ENCODE data around the gene RBM17. TPM values are rescaled to one million over a fixed set of nuclear protein-coding genes. Genes with fewer than 3 reads are reported as not detected.
A peak's percentile ranks its signal among the peaks of the same experiment; 100 is the strongest.

The RBM17 gene
- total RNA-seq, 1 experiment from 2014 or later = 160 TPM

DNA sequence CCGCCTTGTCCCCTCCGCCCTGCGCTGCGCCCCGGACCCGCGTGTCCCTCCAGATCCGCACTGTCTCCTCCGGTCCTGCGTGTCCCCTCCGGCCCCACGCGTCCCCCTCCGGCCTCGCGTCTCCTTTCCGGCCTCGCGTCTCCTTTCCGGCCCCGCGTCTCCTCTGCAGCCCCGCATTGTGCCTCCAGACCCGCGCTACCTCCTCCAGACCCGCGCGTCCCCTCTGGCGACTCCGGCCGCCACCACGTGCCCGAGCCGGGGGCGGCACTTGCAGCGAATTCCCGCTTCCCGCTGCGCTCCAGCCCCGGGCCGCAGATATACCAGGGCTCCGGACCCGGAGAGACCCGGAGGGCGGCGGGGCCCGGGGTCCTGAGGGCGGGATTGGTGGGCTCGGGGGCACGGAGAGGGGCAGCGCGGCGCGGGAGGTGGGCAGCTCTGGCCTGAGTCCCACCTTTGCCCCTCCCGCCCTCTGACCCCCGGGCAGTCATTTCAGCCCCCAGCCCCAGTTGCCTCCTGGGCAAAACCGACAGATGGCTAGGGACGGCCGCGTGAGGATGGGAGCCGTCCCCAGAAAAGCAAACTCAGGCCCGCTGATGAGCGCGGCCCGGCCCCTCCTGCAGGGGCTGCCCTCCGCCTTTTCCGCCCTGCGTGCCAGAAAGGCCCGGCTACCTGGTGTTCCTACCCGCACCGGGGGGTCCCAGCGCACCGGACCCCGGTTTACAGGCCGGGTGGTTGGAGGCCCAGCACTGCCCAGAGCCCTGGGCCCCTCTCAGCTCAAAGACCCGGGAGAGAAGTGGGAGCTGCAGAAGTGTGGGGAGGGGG lies 56.5 kb downstream of the RBM17 start (continued):
- TF ChIP-seq, protein P1, sequence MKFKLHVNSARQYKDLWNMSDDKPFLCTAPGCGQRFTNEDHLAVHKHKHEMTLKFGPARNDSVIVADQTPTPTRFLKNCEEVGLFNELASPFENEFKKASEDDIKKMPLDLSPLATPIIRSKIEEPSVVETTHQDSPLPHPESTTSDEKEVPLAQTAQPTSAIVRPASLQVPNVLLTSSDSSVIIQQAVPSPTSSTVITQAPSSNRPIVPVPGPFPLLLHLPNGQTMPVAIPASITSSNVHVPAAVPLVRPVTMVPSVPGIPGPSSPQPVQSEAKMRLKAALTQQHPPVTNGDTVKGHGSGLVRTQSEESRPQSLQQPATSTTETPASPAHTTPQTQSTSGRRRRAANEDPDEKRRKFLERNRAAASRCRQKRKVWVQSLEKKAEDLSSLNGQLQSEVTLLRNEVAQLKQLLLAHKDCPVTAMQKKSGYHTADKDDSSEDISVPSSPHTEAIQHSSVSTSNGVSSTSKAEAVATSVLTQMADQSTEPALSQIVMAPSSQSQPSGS (CRISPR knock-in tag; IDR thresholded peaks at IDR 0.05; ENCODE audit: borderline replicate concordance, low read depth) = 0 out of 2 replicates have a peak, but pooled peaks have one; percentile 8
- TF ChIP-seq, protein P2, sequence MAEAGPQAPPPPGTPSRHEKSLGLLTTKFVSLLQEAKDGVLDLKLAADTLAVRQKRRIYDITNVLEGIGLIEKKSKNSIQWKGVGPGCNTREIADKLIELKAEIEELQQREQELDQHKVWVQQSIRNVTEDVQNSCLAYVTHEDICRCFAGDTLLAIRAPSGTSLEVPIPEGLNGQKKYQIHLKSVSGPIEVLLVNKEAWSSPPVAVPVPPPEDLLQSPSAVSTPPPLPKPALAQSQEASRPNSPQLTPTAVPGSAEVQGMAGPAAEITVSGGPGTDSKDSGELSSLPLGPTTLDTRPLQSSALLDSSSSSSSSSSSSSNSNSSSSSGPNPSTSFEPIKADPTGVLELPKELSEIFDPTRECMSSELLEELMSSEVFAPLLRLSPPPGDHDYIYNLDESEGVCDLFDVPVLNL (CRISPR knock-in tag; IDR thresholded peaks at IDR 0.05; ENCODE audit: borderline replicate concordance, low read depth) = no peak
- TF ChIP-seq MYBL2 (CRISPR knock-in tag; IDR thresholded peaks at IDR 0.05) = peak; percentile 78; the same call in 1 of the 2 replicates
- no peak for TF ChIP-seq RORB (CRISPR knock-in tag; IDR thresholded peaks at IDR 0.05)
- TF ChIP-seq, protein P3, sequence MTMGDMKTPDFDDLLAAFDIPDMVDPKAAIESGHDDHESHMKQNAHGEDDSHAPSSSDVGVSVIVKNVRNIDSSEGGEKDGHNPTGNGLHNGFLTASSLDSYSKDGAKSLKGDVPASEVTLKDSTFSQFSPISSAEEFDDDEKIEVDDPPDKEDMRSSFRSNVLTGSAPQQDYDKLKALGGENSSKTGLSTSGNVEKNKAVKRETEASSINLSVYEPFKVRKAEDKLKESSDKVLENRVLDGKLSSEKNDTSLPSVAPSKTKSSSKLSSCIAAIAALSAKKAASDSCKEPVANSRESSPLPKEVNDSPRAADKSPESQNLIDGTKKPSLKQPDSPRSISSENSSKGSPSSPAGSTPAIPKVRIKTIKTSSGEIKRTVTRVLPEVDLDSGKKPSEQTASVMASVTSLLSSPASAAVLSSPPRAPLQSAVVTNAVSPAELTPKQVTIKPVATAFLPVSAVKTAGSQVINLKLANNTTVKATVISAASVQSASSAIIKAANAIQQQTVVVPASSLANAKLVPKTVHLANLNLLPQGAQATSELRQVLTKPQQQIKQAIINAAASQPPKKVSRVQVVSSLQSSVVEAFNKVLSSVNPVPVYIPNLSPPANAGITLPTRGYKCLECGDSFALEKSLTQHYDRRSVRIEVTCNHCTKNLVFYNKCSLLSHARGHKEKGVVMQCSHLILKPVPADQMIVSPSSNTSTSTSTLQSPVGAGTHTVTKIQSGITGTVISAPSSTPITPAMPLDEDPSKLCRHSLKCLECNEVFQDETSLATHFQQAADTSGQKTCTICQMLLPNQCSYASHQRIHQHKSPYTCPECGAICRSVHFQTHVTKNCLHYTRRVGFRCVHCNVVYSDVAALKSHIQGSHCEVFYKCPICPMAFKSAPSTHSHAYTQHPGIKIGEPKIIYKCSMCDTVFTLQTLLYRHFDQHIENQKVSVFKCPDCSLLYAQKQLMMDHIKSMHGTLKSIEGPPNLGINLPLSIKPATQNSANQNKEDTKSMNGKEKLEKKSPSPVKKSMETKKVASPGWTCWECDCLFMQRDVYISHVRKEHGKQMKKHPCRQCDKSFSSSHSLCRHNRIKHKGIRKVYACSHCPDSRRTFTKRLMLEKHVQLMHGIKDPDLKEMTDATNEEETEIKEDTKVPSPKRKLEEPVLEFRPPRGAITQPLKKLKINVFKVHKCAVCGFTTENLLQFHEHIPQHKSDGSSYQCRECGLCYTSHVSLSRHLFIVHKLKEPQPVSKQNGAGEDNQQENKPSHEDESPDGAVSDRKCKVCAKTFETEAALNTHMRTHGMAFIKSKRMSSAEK (CRISPR knock-in tag; IDR thresholded peaks at IDR 0.05; ENCODE audit: borderline replicate concordance) = no peak
- no peak for TF ChIP-seq ZNF317 (CRISPR knock-in tag; IDR thresholded peaks at IDR 0.05; ENCODE audit: borderline replicate concordance, low read depth)
- TF ChIP-seq NR2C2 (CRISPR knock-in tag; IDR thresholded peaks at IDR 0.05) = no peak
- no peak for TF ChIP-seq PRRX2 (CRISPR knock-in tag; IDR thresholded peaks at IDR 0.05)
- TF ChIP-seq, protein P4, sequence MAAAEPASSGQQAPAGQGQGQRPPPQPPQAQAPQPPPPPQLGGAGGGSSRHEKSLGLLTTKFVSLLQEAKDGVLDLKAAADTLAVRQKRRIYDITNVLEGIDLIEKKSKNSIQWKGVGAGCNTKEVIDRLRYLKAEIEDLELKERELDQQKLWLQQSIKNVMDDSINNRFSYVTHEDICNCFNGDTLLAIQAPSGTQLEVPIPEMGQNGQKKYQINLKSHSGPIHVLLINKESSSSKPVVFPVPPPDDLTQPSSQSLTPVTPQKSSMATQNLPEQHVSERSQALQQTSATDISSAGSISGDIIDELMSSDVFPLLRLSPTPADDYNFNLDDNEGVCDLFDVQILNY (CRISPR knock-in tag; IDR thresholded peaks at IDR 0.05) = no peak; the same call in 1 of the 2 replicates
- TF ChIP-seq, protein P5, sequence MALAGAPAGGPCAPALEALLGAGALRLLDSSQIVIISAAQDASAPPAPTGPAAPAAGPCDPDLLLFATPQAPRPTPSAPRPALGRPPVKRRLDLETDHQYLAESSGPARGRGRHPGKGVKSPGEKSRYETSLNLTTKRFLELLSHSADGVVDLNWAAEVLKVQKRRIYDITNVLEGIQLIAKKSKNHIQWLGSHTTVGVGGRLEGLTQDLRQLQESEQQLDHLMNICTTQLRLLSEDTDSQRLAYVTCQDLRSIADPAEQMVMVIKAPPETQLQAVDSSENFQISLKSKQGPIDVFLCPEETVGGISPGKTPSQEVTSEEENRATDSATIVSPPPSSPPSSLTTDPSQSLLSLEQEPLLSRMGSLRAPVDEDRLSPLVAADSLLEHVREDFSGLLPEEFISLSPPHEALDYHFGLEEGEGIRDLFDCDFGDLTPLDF (CRISPR knock-in tag; IDR thresholded peaks at IDR 0.05) = no peak
- no peak for TF ChIP-seq HMGA2 (CRISPR knock-in tag; IDR thresholded peaks at IDR 0.05)
- TF ChIP-seq, protein P6, sequence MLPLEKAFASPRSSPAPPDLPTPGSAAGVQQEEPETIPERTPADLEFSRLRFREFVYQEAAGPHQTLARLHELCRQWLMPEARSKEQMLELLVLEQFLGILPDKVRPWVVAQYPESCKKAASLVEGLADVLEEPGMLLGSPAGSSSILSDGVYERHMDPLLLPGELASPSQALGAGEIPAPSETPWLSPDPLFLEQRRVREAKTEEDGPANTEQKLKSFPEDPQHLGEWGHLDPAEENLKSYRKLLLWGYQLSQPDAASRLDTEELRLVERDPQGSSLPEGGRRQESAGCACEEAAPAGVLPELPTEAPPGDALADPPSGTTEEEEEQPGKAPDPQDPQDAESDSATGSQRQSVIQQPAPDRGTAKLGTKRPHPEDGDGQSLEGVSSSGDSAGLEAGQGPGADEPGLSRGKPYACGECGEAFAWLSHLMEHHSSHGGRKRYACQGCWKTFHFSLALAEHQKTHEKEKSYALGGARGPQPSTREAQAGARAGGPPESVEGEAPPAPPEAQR (CRISPR knock-in tag; IDR thresholded peaks at IDR 0.05) = no peak
- TF ChIP-seq NR1H2 (CRISPR knock-in tag; IDR thresholded peaks at IDR 0.05) = peak; percentile 37; the same call in 1 of the 2 replicates
- TF ChIP-seq GRHL2 (CRISPR knock-in tag; IDR thresholded peaks at IDR 0.05; ENCODE audit: insufficient replicate concordance, severe bottlenecking) = no peak
- TF ChIP-seq, protein P7, sequence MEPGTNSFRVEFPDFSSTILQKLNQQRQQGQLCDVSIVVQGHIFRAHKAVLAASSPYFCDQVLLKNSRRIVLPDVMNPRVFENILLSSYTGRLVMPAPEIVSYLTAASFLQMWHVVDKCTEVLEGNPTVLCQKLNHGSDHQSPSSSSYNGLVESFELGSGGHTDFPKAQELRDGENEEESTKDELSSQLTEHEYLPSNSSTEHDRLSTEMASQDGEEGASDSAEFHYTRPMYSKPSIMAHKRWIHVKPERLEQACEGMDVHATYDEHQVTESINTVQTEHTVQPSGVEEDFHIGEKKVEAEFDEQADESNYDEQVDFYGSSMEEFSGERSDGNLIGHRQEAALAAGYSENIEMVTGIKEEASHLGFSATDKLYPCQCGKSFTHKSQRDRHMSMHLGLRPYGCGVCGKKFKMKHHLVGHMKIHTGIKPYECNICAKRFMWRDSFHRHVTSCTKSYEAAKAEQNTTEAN (CRISPR knock-in tag; IDR thresholded peaks at IDR 0.05) = peak; percentile 12; the same call in 1 of the 2 replicates
- TF ChIP-seq, protein P8, sequence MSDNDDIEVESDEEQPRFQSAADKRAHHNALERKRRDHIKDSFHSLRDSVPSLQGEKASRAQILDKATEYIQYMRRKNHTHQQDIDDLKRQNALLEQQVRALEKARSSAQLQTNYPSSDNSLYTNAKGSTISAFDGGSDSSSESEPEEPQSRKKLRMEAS (CRISPR knock-in tag; IDR thresholded peaks at IDR 0.05) = peak; percentile 94
- TF ChIP-seq CREB1 (CRISPR knock-in tag; IDR thresholded peaks at IDR 0.05) = peak; percentile 60; the same call in 1 of the 2 replicates
- TF ChIP-seq MXD4 (CRISPR knock-in tag; IDR thresholded peaks at IDR 0.05; ENCODE audit: borderline replicate concordance) = no peak
- TF ChIP-seq, protein P9, sequence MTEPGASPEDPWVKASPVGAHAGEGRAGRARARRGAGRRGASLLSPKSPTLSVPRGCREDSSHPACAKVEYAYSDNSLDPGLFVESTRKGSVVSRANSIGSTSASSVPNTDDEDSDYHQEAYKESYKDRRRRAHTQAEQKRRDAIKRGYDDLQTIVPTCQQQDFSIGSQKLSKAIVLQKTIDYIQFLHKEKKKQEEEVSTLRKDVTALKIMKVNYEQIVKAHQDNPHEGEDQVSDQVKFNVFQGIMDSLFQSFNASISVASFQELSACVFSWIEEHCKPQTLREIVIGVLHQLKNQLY (CRISPR knock-in tag; IDR thresholded peaks at IDR 0.05) = no peak
- TF ChIP-seq ZNF121 (CRISPR knock-in tag; IDR thresholded peaks at IDR 0.05) = no peak
- TF ChIP-seq OVOL2 (CRISPR knock-in tag; IDR thresholded peaks at IDR 0.05; ENCODE audit: borderline replicate concordance) = no peak
- peak; percentile 47; the same call in 1 of the 2 replicates for TF ChIP-seq ETV6 (CRISPR knock-in tag; IDR thresholded peaks at IDR 0.05)
- peak; percentile 44; the same call in 1 of the 2 replicates for TF ChIP-seq ZNF263 (CRISPR knock-in tag; IDR thresholded peaks at IDR 0.05; ENCODE audit: low read depth)
